Activated T-cell treated with anti-CD3 and anti-CD28 coated beads, Interleukin-2, amount 50 U/mL, for 72 hours (primary cell): ENCODE results near the gene DKC1. TPM values are rescaled to one million over a fixed set of nuclear protein-coding genes. Genes with fewer than 3 reads are reported as not detected.

Source experiments
- ATAC-seq, 2 donors: fragments of 150-1000 bp; cut with Tn5 transposase; replicated peaks in 1 of 2; 2 replicates each; pipeline ENCODE4 v1.10.0; 2021; ENCODE audit warnings: moderate library complexity in 2 of 2, mild to moderate bottlenecking in 1 of 2
- DNase-seq, 2 donors: peaks; one replicate each; pipeline ENCODE4 v3.0.0; 2021 to 2022; ENCODE audit warnings: mixed read lengths in 1 of 2
- H3K27ac Mint-ChIP-seq: one replicate; pipeline ENCODE4 v1.8.0; 2022; ENCODE audit warnings: mild to moderate bottlenecking, moderate library complexity, mixed read lengths
- H3K27me3 Mint-ChIP-seq: one replicate; pipeline ENCODE4 v1.8.0; 2022; ENCODE audit warnings: low read depth, mixed read lengths
- H3K36me3 Mint-ChIP-seq, 2 donors: one replicate each; pipeline ENCODE4 v1.8.0; 2022; ENCODE audit warnings: mixed read lengths in 2 of 2, mild to moderate bottlenecking in 1 of 2; ENCODE audit not compliant: insufficient read depth in 2 of 2
- H3K4me1 Mint-ChIP-seq: one replicate; pipeline ENCODE4 v1.8.0; 2022; ENCODE audit warnings: low read depth, mixed read lengths
- H3K4me3 Mint-ChIP-seq, 2 donors: one replicate each; pipeline ENCODE4 v1.8.0; 2022; ENCODE audit warnings: mild to moderate bottlenecking in 2 of 2, mixed read lengths in 2 of 2, moderate library complexity in 2 of 2
- H3K9me3 Mint-ChIP-seq, 2 donors: one replicate each; pipeline ENCODE4 v1.8.0; 2022; ENCODE audit warnings: mixed read lengths in 2 of 2
- total RNA-seq, 2 donors: library from RNA; stranded (reverse); gene quantifications; one replicate each; pipeline ENCODE4 v1.2.3, GENCODE V29; 2022

Gene DKC1
- total RNA-seq, 2 donors from 2014 or later = 92.7 to 111 TPM

DNA sequence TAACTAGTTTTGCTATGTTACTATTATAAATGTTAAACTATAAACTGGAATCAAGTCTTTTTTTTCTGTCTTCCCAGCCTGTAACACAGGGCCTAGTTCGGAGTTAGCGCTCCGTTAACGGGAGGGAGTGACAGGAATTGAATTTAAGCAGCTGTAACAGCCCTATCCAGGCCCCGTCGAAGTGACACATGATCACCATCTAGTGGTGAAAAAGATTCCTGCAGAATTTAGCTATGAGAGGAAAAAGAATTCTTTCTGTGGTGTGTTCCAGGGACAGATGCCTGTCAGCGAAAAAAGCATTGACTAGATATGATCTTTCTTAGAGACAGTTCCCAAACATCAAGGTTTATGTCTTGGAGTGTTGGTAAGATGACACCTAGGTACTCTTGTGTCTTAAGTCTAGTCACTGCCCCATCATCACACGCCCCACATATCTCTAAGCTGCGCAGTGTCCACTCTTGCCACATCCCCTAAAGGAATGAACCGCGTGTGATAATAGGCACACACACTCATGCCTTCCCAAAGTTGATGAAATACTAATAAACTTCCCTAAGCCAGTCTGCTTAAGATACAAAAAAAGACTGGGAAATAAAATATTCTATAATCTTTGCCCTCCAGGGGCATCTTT, 13.8 kb upstream of the DKC1 start:
- Mint-ChIP-seq H3K27ac (no peak overlapping the region), H3K4me1 (peaks cover 11% of the 10 kb centered on the region), H3K4me3 (peak overlapping the region; percentile 34 to 85), H3K27me3 (peaks cover 30% of the 10 kb centered on the region), H3K36me3 (peaks cover 4% of the 10 kb centered on the region in 2 donors), H3K9me3 (no peaks in the 10 kb centered on the region)
- DNase-seq = peak; percentile 38 to 49
- ATAC-seq = peak; percentile 66 to 71

DNA sequence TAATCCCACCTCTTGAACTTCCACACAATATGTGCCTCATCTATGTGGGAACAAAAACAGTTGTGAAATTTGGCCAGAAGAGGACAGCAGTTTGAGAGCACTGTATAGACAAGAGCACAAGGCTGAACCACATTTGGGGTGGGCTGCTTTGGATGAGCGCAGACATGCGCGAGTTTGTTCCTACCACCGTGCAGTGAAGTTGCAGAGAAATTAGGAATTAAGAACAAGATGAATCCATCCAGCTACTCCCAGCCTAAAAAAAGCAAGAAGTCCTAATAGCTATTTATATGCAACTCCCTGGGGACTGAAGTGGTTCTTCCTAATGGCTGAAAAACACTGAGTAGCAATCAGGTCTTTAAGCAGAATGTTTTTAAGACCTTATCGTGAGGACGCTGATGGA, 12.8 kb upstream of the DKC1 start:
- peak overlapping the region; percentile 70 for H3K27ac Mint-ChIP-seq
- H3K9me3 Mint-ChIP-seq = no peaks in the 10 kb centered on the region
- ATAC-seq = no peak
- peaks cover 11% of the 10 kb centered on the region for H3K4me1 Mint-ChIP-seq
- H3K4me3 Mint-ChIP-seq = peak overlapping the region; percentile 75 to 85
- DNase-seq = no peak
- peaks cover 30% of the 10 kb centered on the region for H3K27me3 Mint-ChIP-seq
- H3K36me3 Mint-ChIP-seq = peaks cover 4% of the 10 kb centered on the region in 2 donors

DNA sequence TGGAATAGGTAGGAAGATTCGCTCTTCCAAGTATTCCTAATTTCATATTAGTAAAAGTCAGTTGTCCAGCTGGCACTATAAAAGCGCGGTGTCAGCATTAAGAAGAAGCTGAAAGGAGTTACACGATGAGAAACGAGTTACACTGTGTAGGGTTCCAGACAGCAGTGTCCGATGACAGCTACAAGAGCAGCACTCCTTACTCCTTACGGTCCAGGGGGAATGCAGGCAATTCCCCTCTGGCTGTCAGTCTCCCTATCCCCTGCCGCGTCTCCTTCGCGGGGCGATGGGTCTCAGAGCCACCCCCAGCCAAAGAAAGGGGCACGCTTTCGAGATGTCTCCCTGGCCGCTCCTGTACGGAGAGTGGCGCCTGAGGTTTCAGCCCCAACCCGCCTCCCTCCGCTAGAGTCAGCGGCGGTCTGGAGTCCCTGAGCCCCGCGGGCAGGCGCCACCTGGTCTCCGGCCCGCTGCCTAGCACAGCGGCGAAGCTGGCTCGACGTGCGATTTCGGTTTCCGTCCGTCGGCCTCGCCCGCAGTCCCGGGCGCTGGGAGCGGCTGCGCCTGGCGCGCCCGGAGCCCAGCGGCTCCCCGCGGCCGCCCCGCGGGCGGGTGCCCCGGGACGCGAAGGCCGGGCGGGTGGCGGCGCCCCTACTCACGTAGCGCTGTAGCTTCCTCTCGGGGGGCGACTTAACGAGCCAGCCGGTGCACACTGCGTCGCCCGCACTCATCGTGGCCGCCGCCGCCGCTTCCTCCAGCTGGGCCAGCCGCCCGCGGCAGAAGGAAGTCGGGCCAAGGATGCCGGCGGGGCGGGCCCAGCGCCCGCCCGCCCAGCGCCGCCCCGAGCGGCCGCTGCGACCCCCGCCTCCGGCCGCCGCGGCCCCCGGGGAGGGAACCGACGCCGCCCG, 12.1 kb upstream of the DKC1 start, which contains the start of gene GAB3:
GAB3 (minus strand) TSS at position 777 of the 902 bp plus-strand sequence; CDS start at position 725, 52 bp downstream.
- ATAC-seq = peak; percentile 78 to 82
- Mint-ChIP-seq H3K27ac (peak within 1 kb of the TSS; percentile 82), H3K4me1 (peaks cover 11% of the 10 kb centered on the region), H3K9me3 (no peaks in the 10 kb centered on the region), H3K36me3 (peaks cover 0 to 4% of the 10 kb centered on the region in 2 donors), H3K4me3 (peak within 1 kb of the TSS; percentile 76 to 85), H3K27me3 (peaks cover 30% of the 10 kb centered on the region)
- peak; percentile 54 to 59 for DNase-seq

DNA sequence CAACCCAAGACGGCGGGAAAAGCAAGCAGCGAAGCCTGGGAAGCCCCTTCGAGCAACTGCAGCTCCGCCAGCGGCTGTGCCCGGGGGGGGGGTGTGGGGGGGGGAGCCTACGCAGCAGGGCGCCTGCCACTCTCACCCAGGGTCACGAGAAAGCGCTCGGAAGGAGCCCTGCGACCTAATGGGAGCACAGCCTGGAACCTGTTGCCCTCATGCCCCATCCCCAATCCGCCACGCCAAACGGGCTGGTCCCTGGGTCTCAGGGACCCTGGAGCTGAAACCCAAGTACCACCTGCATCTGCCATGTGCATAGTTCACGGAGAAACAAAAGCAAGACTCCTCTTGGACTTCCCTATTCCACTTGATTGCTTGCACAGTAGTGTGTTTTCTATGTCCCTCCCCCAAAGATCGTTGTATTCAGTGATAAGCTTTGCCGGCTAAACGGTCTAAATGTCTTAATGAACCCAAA, 11.4 kb upstream of the DKC1 start:
- H3K4me1 Mint-ChIP-seq = peaks cover 11% of the 10 kb centered on the region
- peaks cover 0 to 1% of the 10 kb centered on the region in 2 donors for H3K36me3 Mint-ChIP-seq
- ATAC-seq = peak; percentile 11 to 27
- peak overlapping the region; percentile 38 for H3K27ac Mint-ChIP-seq
- no peaks in the 10 kb centered on the region for H3K9me3 Mint-ChIP-seq
- no peak for DNase-seq
- peaks cover 30% of the 10 kb centered on the region for H3K27me3 Mint-ChIP-seq
- H3K4me3 Mint-ChIP-seq = peak overlapping the region; percentile 76 to 81

DNA sequence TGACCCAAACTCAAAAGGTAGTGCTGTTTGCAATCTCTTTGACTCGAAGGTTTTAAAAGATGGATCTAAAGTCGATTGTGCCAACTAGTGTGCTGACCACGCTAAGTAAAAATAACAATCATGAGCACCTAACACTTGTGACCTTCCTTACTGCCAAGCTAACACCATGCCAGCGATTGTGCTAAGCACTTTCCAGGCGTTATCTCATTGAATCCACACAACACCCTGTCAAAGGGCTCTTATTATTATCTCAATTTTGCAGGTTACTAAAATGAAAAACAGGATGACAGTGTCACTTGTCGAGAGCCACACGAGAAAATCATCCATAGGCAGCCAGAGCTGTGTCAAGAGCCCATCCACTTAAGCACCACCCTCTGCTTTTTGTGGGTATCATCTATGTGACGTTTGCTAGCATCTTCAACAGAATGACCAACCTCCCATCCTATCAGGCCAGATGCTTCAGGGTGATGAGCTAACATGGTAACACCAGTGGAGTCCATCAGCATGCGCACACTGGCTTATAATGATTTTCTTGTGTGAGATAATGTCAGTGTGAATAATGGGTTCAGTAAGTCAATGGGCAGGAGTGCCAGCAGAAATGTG, 10.9 kb upstream of the DKC1 start:
- Mint-ChIP-seq H3K9me3 (no peaks in the 10 kb centered on the region), H3K27ac (peak overlapping the region; percentile 82), H3K27me3 (peaks cover 30% of the 10 kb centered on the region), H3K4me1 (peaks cover 11% of the 10 kb centered on the region), H3K36me3 (no peaks in the 10 kb centered on the region), H3K4me3 (peak overlapping the region; percentile 76 to 81)
- no peak for DNase-seq
- ATAC-seq = no peak

DNA sequence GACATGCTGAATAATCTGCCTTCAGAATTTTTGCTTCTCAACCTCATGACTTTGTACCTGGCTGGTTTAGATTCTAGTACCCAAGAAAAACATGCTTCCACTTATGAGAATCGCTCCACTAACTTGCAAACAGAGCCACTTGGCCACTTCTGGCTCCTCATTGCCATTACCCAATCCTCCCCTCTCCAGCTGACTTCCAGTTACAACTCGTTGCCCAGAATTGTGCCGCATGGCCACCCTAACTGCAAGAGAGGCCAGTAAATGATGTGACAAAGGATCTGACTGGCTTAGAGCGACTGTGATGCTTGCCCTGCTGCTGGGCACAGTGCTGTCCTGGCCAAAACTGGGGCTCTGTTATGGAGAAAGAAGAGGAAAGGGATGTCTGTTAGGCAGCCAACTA, 4.0 kb upstream of the DKC1 start:
- H3K4me3 Mint-ChIP-seq = no peak overlapping the region
- ATAC-seq (no peak), DNase-seq (no peak)
- H3K27ac Mint-ChIP-seq = no peak overlapping the region
- H3K4me1 Mint-ChIP-seq = peaks cover 8% of the 10 kb centered on the region
- H3K27me3 Mint-ChIP-seq = no peaks in the 10 kb centered on the region
- H3K36me3 Mint-ChIP-seq = no peaks in the 10 kb centered on the region
- no peaks in the 10 kb centered on the region for H3K9me3 Mint-ChIP-seq

DNA sequence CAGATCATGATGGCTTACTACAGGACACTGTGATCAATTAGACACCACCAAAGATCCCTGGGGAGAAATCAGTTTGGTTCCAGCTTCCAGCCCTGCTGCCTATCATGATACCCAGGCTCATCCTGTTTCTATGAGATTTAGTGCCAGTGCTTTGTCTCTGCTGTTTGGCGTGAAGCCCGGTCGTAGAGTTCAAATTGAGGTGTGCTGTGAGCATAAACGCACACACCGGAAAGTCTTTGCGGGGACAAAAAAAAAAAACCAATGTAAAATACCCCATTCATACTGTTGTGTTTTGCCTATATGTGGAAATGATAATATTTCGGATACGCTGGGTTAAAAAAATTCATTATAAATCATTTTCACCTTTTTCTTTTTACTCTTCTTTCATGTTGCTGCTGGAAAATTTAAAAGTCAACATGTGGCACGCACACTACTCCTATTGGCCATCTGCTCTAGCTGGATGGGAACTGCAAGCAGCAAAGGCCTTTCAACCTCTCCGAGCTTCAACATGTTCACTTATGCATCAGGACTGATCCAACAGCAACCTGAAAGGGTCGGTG, 607 bp upstream of the DKC1 start:
- Mint-ChIP-seq H3K4me3 (peak overlapping the region; percentile 87 to 95), H3K27me3 (no peaks in the 10 kb centered on the region), H3K4me1 (peaks cover 17% of the 10 kb centered on the region), H3K9me3 (no peaks in the 10 kb centered on the region), H3K27ac (peak overlapping the region; percentile 96), H3K36me3 (peaks cover 0 to 8% of the 10 kb centered on the region in 2 donors)
- DNase-seq = no peak
- ATAC-seq = no peak

DNA sequence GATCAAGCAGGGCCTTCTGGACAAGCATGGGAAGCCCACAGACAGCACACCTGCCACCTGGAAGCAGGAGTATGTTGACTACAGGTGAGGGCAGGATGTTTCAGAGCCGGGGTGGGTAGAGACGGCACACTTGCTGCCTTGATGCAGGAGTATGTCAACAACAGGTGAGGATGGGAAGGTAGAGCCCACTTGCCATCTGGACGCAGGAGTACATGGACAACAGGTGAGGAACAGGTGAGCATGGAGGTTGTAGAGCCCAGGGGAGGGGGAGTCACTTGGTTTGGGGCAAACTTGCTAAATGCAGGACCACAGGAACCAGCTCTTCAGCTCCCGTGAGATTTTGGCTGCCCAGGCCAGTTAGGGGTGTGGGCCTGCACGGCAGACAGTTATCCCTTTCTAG, 12.0 kb downstream of the DKC1 start:
- Mint-ChIP-seq H3K4me3 (no peak overlapping the region), H3K9me3 (no peaks in the 10 kb centered on the region), H3K27me3 (peaks cover 5% of the 10 kb centered on the region), H3K4me1 (peaks cover 28% of the 10 kb centered on the region), H3K27ac (no peak overlapping the region), H3K36me3 (peaks cover 16 to 32% of the 10 kb centered on the region in 2 donors)
- DNase-seq = no peak
- no peak for ATAC-seq

DNA sequence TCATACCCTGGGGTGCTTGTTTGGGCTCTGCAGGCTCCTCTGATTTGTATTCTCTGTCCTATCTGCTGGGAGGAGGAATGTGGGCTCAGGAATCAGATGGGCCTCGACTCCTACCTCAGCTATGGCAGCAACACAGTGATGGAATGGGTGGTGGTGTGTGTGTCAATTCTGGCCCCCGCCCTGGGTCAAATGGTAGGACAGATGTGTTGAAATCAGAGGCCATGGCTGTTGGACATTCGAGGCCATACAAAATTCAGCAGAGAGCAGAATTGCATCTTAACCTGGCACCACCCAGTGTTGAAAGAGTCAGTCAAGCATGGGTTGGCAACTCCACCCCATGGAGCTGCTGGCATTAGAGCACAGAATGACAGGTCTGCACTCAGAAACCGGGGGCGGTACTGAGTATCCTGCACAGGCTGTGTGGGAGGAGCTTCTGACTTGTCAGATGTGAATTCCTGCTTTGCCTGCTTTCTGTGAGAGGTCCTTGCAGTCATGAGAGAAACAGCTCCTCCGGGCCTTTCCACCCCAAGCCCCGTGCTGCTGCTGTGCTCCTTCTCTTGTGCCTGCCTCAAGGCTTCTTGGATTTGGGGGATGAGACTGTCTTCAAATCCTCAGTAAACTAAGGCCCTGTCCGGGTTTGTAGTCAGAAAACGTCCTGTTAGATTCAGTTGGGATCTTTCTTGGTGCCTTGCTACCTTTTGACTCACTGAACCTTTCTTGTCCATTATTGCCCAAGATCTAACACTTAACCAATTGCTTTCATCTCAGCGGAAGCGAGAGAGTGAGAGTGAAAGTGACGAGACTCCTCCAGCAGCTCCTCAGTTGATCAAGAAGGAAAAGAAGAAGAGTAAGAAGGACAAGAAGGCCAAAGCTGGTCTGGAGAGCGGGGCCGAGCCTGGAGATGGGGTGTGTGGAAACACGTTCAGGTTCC, 13.0 kb downstream of the DKC1 start:
- Mint-ChIP-seq H3K9me3 (no peaks in the 10 kb centered on the region), H3K27me3 (peaks cover 5% of the 10 kb centered on the region), H3K36me3 (peaks cover 16 to 30% of the 10 kb centered on the region in 2 donors), H3K4me3 (peak overlapping the region in 1 of 2 donors; percentile 22), H3K27ac (peak overlapping the region; percentile 69), H3K4me1 (peaks cover 28% of the 10 kb centered on the region)
- ATAC-seq (peak; percentile 65 to 79), DNase-seq (peak; percentile 28 to 29)

DNA sequence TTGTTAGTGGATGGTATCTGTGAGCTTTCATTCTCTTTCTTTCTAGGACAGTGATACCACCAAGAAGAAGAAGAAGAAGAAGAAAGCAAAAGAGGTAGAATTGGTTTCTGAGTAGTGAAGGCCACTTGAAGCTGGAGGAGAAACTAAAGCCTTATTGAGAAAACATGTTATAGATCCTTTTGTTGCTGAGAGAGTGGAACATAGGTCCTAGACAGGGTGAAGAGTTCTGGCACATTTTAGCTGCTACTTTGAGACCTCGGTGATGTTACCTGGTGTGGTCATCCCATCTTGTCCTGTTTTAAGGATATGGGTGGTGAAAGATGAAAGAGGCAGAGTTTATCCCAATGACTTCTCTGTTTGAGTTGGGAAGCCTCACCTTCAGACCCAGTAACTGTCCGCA, 14.1 kb downstream of the DKC1 start:
- DNase-seq (no peak), ATAC-seq (no peak)
- H3K36me3 Mint-ChIP-seq = peaks cover 12 to 24% of the 10 kb centered on the region in 2 donors
- H3K27ac Mint-ChIP-seq = peak overlapping the region; percentile 69
- H3K9me3 Mint-ChIP-seq = no peaks in the 10 kb centered on the region
- H3K4me3 Mint-ChIP-seq = no peak overlapping the region
- H3K4me1 Mint-ChIP-seq = peaks cover 21% of the 10 kb centered on the region
- H3K27me3 Mint-ChIP-seq = peaks cover 1% of the 10 kb centered on the region

DNA sequence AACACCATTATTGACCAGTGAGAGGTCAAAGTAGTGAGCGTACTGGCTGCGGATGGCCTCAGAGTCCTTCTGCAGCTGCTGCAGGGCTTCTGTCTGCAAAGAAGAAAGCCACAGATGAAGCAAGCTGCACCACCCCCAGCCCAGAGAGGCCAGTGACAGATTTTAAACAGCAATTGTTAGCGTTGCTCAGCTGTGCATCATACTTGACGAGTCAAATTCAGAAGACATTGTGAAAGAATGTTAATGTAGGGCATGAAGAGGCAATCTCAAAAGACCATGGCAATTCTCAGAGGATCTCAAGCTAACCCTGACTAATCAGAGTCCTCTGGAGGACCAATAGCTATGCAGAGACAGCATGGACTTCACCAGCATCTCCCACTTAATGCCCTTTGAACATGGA, 16.6 kb downstream of the DKC1 start:
- DNase-seq = no peak
- Mint-ChIP-seq H3K9me3 (no peaks in the 10 kb centered on the region), H3K27me3 (no peaks in the 10 kb centered on the region), H3K4me1 (peaks cover 23% of the 10 kb centered on the region), H3K27ac (no peak overlapping the region), H3K4me3 (no peak overlapping the region), H3K36me3 (peaks cover 9 to 11% of the 10 kb centered on the region in 2 donors)
- peak in 1 of 2 donors; percentile 33 for ATAC-seq

DNA sequence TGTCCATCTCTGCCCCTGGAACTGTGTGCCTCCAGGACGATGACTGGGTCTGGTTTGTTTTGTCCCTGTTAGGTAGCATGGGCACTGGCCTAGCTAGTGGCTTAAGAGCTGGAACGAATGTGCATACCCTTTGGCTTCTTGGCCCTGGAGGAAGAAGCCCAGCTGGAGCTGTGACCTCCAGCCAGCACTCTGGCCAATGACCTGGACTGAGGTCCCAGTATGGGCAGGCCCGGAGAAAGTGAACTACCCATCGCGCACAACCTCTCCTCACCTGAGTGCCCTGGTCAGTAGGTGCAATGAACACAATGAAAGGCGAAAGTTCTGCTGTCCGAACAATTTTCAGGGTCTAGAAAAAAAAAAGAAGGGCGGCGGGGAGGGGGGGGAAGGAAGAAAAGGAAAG, 18.3 kb downstream of the DKC1 start:
- no peaks in the 10 kb centered on the region for H3K27me3 Mint-ChIP-seq
- no peak overlapping the region for H3K4me3 Mint-ChIP-seq
- H3K36me3 Mint-ChIP-seq = peaks cover 6 to 10% of the 10 kb centered on the region in 2 donors
- H3K4me1 Mint-ChIP-seq = peaks cover 14% of the 10 kb centered on the region
- no peak overlapping the region for H3K27ac Mint-ChIP-seq
- DNase-seq = no peak
- ATAC-seq = no peak
- H3K9me3 Mint-ChIP-seq = no peaks in the 10 kb centered on the region
